ENCODE results near the gene UGT1A6. TPM values are rescaled to one million over a fixed set of nuclear protein-coding genes. Genes with fewer than 3 reads are reported as not detected.

The UGT1A6 gene
- polyA plus RNA-seq, 1 of the 3 experiments (the other 2 are of a cell fraction), result not detected

GRCh38 chr2:233807966-233808935 is 115.6 kb downstream of the UGT1A6 start:
- Histone ChIP-seq H3K4me1 (ENCODE audit: control insufficient read depth in 1 of 2, insufficient read depth in 2 of 2, low read depth in 1 of 2, low read length in 1 of 2) (no peaks in the 10 kb centered on the region), H3K79me2 (ENCODE audit: insufficient read depth) (no peaks in the 10 kb centered on the region), H3K9me3 (no peaks in the 10 kb centered on the region; the same call in 1 of the 2 replicates), H3K4me3 (ENCODE audit: low read depth in 2 of 2, low read length in 1 of 2) (no peak overlapping the region), H4K20me1 (ENCODE audit: insufficient read depth) (no peaks in the 10 kb centered on the region), H3K27ac (ENCODE audit: low read depth in 2 of 2, low read length in 1 of 2) (no peak overlapping the region), H2AFZ (ENCODE audit: low read depth) (no peak overlapping the region), H3F3A (replicated peaks; ENCODE audit: insufficient read depth) (no peaks in the 10 kb centered on the region), H3K9me2 (no peaks in the 10 kb centered on the region), H3K36me3 (replicated peaks in 1 of 2; ENCODE audit: control insufficient read depth in 1 of 2, insufficient read depth in 2 of 2, low read length in 1 of 2) (no peaks in the 10 kb centered on the region), H3K4me2 (no peak overlapping the region), H3K27me3 (ENCODE audit: insufficient read depth) (no peaks in the 10 kb centered on the region; the same call in 1 of the 2 replicates), H3K9ac (no peak overlapping the region)
- TF ChIP-seq SMC3 (IDR thresholded peaks at IDR 0.05; ENCODE audit: low read depth, low read length) (no peak), NFIC (IDR thresholded peaks at IDR 0.05; ENCODE audit: borderline replicate concordance) (no peak), TCF12 (IDR thresholded peaks at IDR 0.05) (no peak), JUND (IDR thresholded peaks at IDR 0.05) (no peak), FOXJ3 (CRISPR knock-in tag; IDR thresholded peaks at IDR 0.05) (no peak), NRF1 (IDR thresholded peaks at IDR 0.05; ENCODE audit: low read depth, low read length) (no peak), RAD21 (IDR thresholded peaks at IDR 0.05; ENCODE audit: low read length) (no peak), CHD2 (IDR thresholded peaks at IDR 0.05; ENCODE audit: low read length, partially characterized antibody) (no peak), MXI1 (IDR thresholded peaks at IDR 0.05; ENCODE audit: low read depth, low read length) (no peak), MEF2A (IDR thresholded peaks at IDR 0.05; ENCODE audit: borderline replicate concordance, low read depth) (no peak), YY1 (IDR thresholded peaks at IDR 0.05; ENCODE audit: low read depth) (no peak), SIN3A (IDR thresholded peaks at IDR 0.05; ENCODE audit: borderline replicate concordance, low read depth, low read length) (no peak), ZBTB33 (IDR thresholded peaks at IDR 0.05; ENCODE audit: borderline replicate concordance, low read depth) (no peak), GABPA (IDR thresholded peaks at IDR 0.05; ENCODE audit: low read depth) (no peak), POLR2AphosphoS5 (IDR thresholded peaks at IDR 0.05; ENCODE audit: low read depth, low read length) (no peak)
- TF ChIP-seq, protein P1, sequence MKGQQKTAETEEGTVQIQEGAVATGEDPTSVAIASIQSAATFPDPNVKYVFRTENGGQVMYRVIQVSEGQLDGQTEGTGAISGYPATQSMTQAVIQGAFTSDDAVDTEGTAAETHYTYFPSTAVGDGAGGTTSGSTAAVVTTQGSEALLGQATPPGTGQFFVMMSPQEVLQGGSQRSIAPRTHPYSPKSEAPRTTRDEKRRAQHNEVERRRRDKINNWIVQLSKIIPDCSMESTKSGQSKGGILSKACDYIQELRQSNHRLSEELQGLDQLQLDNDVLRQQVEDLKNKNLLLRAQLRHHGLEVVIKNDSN (IDR thresholded peaks at IDR 0.05; ENCODE audit: borderline replicate concordance, low read depth), result no peak
- TF ChIP-seq, protein P2, sequence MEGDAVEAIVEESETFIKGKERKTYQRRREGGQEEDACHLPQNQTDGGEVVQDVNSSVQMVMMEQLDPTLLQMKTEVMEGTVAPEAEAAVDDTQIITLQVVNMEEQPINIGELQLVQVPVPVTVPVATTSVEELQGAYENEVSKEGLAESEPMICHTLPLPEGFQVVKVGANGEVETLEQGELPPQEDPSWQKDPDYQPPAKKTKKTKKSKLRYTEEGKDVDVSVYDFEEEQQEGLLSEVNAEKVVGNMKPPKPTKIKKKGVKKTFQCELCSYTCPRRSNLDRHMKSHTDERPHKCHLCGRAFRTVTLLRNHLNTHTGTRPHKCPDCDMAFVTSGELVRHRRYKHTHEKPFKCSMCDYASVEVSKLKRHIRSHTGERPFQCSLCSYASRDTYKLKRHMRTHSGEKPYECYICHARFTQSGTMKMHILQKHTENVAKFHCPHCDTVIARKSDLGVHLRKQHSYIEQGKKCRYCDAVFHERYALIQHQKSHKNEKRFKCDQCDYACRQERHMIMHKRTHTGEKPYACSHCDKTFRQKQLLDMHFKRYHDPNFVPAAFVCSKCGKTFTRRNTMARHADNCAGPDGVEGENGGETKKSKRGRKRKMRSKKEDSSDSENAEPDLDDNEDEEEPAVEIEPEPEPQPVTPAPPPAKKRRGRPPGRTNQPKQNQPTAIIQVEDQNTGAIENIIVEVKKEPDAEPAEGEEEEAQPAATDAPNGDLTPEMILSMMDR (IDR thresholded peaks at IDR 0.05), result no peak
- TF ChIP-seq, protein P3, sequence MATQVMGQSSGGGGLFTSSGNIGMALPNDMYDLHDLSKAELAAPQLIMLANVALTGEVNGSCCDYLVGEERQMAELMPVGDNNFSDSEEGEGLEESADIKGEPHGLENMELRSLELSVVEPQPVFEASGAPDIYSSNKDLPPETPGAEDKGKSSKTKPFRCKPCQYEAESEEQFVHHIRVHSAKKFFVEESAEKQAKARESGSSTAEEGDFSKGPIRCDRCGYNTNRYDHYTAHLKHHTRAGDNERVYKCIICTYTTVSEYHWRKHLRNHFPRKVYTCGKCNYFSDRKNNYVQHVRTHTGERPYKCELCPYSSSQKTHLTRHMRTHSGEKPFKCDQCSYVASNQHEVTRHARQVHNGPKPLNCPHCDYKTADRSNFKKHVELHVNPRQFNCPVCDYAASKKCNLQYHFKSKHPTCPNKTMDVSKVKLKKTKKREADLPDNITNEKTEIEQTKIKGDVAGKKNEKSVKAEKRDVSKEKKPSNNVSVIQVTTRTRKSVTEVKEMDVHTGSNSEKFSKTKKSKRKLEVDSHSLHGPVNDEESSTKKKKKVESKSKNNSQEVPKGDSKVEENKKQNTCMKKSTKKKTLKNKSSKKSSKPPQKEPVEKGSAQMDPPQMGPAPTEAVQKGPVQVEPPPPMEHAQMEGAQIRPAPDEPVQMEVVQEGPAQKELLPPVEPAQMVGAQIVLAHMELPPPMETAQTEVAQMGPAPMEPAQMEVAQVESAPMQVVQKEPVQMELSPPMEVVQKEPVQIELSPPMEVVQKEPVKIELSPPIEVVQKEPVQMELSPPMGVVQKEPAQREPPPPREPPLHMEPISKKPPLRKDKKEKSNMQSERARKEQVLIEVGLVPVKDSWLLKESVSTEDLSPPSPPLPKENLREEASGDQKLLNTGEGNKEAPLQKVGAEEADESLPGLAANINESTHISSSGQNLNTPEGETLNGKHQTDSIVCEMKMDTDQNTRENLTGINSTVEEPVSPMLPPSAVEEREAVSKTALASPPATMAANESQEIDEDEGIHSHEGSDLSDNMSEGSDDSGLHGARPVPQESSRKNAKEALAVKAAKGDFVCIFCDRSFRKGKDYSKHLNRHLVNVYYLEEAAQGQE (IDR thresholded peaks at IDR 0.05; ENCODE audit: low read depth, low read length), result no peak
- no peak for DNase-seq
- WGBS (ENCODE audit: low lambda C conversion rate), result 60% methylated on average over 5 of the region's 10 CpGs
- ChIA-PET POLR2A (no interaction called here), CTCF (interaction anchor here (0.6 kb wide), 1 partner anchor 454 kb away, joined by 3 read pairs; the partner anchor contains the start of gene DGKD)

Data from SK-N-SH (cell line).